GM21381 (cell line): ENCODE data around the gene PCNT.
"Not testable (repeated sequence)": the region's sequence is repeated elsewhere in the genome, so short reads cannot be mapped to it uniquely, and the experiment has no call there.

Source experiments
- ATAC-seq: cut with Tn5 transposase; IDR thresholded peaks from one replicate; pipeline ENCODE4 v1.9.1; 2021; ENCODE audit warnings: mild to moderate bottlenecking, moderate library complexity; ENCODE audit not compliant: unreplicated experiment

Gene PCNT

DNA sequence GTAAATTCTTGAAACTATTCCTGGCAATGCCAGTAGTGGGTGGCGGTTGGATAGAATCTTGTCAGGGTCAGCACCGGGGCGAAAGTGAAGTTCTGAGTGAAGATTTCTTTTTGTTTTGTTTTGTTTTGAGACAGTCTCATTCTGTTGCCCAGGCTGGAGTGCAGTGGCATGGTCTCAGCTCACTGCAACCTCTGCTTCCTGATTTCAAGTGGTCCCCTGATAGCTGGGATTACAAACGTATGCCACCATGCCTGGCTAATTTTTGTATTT lies 33.3 kb downstream of the PCNT start:
- no peak for ATAC-seq

DNA sequence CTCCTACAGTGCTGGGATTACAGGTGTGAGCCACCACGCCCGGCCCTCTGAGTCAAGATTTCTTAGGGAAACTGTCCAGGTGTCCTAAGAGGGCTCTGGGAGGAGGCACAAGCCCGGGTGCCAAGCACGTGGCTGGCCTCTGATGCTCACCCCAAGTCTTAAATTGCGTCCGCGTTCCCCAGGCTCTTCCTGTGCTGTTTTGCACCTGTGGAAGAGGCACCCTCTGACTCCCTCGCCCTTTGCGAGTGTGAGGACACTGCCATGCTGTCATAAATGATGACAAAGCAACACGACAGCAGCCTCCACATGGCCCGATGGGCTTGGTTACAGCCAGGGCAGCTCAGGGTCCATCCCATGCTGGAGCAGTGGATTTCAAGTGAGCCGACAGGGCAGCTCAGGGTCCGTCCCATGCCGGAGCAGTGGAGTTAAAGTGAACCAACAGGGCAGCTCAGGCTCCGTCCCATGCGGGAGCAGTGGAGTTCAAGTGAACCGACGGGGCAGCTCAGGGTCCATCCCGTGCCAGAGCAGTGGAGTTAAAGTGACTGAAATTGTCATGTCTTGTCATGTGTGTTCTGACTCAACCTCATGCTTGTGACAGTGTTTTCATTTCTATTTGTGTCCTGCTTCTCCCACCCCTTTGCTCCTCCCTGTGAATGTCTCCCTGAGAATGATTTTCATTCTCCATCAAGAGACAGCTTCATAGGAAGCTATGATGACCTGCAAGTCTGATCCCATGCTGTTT lies 33.9 kb downstream of the PCNT start:
- ATAC-seq = no peak

DNA sequence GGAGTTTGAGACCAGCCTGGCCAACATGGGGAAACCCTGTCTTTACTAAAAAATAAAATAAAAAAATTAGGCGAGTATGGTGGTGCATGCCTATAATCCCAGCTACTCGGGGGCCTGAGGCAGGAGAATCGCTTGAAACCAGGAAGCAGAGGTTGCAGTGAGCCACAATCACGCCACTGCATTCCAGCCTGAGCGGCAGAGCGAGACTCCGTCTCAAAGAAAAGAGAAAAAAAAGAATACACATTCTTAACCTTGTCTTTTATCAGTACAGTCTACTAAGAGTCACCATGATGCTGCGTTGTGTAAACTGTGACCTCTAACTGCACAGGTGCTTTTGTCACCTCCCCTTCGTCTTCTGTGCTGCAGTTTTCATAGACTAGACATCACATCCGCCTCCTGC lies 37.2 kb downstream of the PCNT start:
- ATAC-seq = no peak

- ATAC-seq = no peak
These were observed 38.0 kb downstream of the PCNT start for GRCh38 chr21:46361935-46362334.

- no peak for ATAC-seq
These were observed 39.0 kb downstream of the PCNT start for GRCh38 chr21:46362946-46363345.

DNA sequence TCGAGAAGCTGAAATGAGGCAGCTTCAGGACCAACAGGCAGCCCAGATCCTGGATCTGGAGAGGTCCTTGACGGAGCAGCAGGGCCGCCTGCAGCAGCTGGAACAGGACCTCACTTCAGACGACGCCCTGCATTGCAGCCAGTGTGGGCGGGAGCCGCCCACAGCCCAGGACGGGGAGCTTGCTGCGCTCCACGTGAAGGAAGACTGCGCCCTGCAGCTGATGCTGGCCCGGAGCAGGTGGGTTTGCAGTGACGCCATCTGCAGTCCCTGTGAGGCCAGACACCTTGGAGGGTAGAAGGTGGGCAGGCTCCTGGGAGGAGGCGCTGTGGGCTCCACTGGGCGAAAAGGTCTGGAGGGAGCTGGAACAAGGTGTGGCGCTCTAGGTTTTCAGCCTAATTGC lies 39.7 kb downstream of the PCNT start:
- no peak for ATAC-seq

GRCh38 chr21:46366091-46366490 lies 42.1 kb downstream of the PCNT start:
- ATAC-seq = no peak

DNA sequence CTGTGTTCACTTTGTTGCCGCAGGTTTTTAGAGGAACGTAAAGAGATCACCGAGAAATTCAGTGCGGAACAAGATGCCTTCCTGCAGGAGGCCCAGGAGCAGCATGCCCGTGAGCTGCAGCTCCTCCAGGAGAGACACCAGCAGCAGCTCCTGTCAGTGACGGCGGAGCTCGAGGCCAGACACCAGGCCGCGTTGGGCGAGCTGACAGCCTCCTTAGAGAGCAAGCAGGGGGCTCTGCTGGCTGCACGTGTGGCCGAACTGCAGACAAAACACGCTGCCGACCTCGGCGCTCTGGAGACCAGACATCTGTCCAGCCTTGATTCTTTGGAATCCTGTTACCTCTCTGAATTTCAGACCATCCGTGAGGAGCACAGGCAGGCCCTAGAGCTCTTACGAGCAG lies 42.6 kb downstream of the PCNT start:
- no peak for ATAC-seq

GRCh38 chr21:46366966-46367365 lies 43.0 kb downstream of the PCNT start:
- no peak for ATAC-seq

GRCh38 chr21:46368533-46369285 lies 44.8 kb downstream of the PCNT start:
- peak; percentile 60 for ATAC-seq

GRCh38 chr21:46369520-46370235 lies 45.7 kb downstream of the PCNT start:
- no peak for ATAC-seq

DNA sequence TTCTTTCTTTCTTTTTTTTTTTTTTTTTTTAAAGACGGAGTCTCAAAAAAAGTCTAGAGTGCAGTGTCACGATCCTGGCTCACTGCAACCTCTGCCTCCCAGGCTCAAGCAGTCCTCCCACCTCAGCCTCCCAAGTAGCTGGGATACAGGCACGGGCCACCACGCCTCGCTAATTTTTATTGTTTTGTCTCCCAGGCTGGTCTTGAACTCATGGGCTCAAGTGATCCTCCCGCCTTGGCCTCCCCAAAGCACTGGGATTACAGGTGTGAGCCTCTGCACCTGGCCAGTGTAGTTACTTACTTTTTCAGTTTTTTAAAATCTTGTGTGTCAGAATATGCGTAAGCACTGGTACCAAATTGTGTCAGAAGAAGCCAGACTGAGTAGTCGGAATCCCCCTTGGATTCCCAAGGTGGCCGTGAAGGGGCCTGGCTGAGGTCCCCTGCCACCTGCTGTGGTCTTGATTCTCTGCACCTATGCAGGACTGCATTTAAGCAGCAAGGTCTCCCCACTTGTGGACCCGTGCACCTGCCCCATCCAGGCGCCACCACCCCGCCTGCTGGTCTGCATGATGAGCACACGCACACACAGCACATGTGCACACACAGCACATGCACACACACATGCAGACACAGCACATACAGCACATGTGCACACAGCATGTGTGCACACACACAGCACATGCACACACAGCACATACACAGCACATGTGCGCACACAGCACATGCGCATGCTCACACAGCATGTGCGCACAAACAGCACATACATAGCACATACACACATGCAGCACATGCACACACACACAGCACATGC lies 47.5 kb downstream of the PCNT start:
- ATAC-seq = no peak

DNA sequence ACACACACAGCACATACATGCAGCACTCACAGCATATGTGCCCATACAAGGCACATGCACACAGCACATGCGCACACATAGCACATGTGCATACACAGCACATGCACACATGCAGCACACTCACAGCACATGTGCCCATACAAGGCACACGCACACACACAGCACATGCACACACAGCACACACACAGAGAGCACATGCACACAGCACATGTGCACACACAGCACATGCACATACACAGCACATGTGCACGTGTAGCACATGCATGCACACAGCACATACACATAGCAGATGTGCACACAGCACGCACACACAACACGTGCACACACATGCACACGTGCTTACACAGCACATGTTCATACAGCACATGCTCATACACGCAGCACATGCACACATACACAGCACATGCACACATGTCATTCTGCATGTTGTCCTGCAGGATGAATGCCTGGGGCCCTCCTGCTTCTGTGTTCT lies 48.1 kb downstream of the PCNT start:
- no peak for ATAC-seq

- not testable (repeated sequence) for ATAC-seq
These were observed 49.0 kb downstream of the PCNT start for GRCh38 chr21:46372947-46373346.

DNA sequence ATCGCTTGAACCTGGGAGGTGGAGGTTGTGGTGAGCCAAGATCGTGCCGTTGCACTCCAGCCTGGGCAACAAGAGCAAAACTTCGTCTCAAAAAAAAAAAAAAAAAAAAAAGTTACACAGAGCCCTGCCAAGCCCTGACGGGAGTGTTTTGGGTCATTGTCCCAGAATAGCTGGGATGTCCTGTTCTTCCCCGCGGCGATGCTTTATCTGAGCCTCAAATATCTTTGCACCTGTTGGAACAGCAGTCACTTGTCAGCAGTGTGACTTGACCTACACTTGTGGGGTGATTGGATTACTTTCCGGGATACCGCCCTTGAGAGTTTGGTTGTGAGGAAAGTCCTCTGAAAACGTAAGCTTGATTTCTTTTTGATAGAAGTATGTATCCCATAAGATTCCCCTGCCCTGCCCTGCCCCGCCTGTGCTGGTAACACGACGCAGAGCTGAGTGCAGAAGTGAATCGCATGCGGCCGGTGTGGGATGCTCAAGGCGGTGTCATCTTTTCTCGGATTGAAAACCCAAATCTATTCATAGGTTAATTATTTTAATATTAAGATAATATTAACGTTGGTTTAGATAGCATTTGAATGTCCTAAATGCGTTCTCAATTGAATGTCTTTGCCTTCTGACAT lies 50.9 kb downstream of the PCNT start:
- ATAC-seq = no peak

DNA sequence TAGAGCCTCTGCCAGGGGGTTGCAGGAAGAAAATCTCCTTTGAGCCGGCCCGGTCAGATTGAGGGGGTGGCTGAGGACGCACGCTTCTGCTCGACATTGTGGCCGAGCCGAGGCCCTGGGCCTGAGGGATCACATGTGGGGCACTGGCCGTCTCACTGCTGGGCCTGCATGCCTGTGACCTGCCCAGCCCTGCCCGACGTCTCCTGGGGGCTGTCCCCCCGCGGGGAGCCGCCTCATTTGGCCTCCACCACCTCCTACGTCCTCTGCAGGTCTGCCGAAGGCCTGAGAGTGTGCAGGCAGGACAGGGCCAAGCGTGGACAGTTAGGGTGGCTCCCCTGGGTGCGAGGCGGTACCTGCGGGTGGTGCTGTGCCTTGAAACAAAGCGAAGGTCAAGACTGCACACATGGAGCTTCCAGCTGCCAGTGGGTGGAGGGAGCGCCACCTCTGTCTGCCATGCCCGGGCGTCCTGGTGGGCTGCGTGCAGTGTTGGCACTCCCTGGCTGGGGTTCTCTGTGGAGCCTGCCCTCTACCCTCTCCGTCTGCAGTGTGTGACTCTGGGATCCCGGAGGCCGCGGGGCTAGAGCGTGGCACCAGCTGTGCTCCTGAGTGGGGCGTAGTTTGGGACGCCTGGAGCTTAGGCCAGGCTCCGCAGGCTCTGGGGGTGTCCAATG lies 51.7 kb downstream of the PCNT start:
- ATAC-seq = no peak

- ATAC-seq = no peak
These were observed 52.3 kb downstream of the PCNT start for GRCh38 chr21:46376231-46376628.

DNA sequence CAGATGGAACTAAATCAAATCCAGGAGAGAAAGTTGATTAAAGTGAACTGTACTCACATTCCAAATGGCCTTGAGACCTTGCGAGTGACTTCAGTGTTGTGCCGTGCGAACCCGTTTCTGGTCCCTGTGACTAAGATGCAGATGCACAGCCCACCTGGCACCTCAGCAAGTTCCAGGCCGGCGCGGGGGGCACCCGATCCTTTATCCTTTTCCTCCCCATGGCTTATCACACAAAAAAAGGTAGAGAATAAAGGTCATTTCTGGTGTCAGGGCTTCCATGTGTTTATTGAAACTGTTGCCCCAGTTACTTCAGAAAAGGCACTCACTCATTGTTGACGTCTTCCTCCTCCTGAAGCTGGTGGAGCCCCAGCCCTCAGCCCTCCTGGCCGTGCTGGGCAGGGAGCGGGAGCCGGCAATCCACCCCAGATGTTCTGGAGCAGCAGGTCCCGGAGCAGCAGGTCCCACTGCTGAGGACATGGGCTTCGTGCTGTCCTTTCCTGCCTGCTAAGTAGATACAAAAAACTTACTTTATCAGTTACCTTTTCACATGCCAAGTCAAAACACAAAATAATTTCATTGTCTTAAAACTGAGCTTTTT lies 53.0 kb downstream of the PCNT start:
- no peak for ATAC-seq

DNA sequence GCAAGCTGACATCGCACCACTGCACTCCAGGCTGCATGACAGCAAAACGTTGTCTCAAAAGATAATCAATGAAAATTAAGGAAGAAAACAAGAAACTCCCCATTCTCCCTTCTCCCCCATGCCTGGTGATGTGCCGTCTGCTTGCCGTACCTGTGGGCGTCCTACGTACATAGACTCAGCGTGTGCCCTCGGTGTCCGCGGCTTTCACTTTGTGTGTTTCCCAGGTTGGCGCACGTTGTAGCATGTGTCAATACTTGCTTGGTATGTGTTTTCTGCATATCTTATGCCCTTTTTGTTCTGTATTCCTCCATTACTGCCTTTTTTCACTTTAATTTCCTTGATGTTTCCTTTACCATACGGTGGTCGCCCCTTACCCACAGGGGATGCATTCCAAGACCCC lies 53.8 kb downstream of the PCNT start:
- ATAC-seq = no peak

DNA sequence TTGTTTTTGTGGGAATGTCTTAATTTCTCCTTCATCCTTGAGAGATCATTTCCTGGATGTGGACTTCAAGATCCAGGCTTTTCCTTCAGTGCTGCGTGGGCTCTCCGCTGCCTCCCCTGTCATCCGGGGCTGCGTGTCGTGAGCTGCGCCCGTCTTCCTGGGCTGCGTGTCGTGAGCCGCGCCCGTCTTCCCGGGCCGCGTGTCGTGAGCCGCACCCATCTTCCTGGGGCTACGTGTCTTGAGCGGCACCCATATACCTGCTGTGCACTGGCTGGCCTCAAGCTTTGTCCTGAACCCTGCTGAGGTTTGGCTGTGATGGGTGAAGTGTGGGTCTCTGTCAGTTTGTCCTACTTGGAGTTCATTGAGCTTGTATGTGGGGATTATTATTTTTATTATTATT lies 55.1 kb downstream of the PCNT start:
- ATAC-seq = no peak
